Measurements from ENCODE around the gene SUSD4. TPM values are rescaled to one million over a fixed set of nuclear protein-coding genes. Genes with fewer than 3 reads are reported as not detected.

The SUSD4 gene
- total and polyA plus RNA-seq, 9 of the 15 experiments (the other 6 are each of a cell fraction or from before 2014, with no cell fraction given), result 0.06 to 1.7 (median 0.09) TPM; not detected in 4

- CTCF ChIA-PET (ENCODE audit: low intra/inter-chr PET ratio), result no interaction called here
- peak overlapping the region; percentile 90; the same call in 2 of the 3 replicates for H3K27ac ChIP-seq (ENCODE audit: extremely low read depth, low read depth, low read length)
- H3K27me3 ChIP-seq (ENCODE audit: control insufficient read depth in 2 of 2, insufficient read depth in 2 of 2, low read length in 2 of 2), result no peaks in the 10 kb centered on the region
- H2AFZ ChIP-seq (ENCODE audit: low read depth, low read length), result peak overlapping the region; percentile 91
- WGBS (ENCODE audit: insufficient coverage, low coverage, missing lambda C conversion rate), result 42% methylated on average over 3 of the region's 3 CpGs
- H3K9me1 ChIP-seq (ENCODE audit: control insufficient read depth, insufficient read depth, low read length), result no peaks in the 10 kb centered on the region
- in situ Hi-C loops (cut with MboI), result no loop called here
- H3K4me3 ChIP-seq, result no peak overlapping the region
- POLR2A ChIA-PET, result no interaction called here
- no peak overlapping the region for H3K9ac ChIP-seq (ENCODE audit: insufficient read depth in 1 of 2, low read depth in 2 of 2, low read length in 2 of 2)
- DNase-seq (ENCODE audit: extremely low read depth in 1 of 4, low spot score in 3 of 4) (no peak), ATAC-seq (no peak), FAIRE-seq (no peak)
- H3K4me1 ChIP-seq (replicated peaks in 1 of 2; ENCODE audit: control insufficient read depth in 2 of 2, insufficient read depth in 2 of 2, low read length in 2 of 2), result peaks cover 3 to 40% of the 10 kb centered on the region in 2 experiments; a peak in 4 of 5 replicates
- H3K9me3 ChIP-seq (replicated peaks; ENCODE audit: control insufficient read depth, insufficient read depth, low read depth, low read length), result 0 out of 2 replicates have a peak, but pooled peaks cover 5% of the 10 kb centered on the region
- intact Hi-C loops (cut with micrococcal nuclease), result no loop called here
- H3K36me3 ChIP-seq (ENCODE audit: control insufficient read depth, insufficient read depth, low read length), result no peaks in the 10 kb centered on the region
- no peaks in the 10 kb centered on the region for H3K79me2 ChIP-seq (ENCODE audit: control insufficient read depth, insufficient read depth, low read length)
- no peaks in the 10 kb centered on the region for H4K20me1 ChIP-seq (replicated peaks; ENCODE audit: control insufficient read depth, insufficient read depth, low read length)
- no TSS peak for BruUV-seq (replicated peaks)
- no peak for TF ChIP-seq POLR3G (IDR thresholded peaks at IDR 0.05; ENCODE audit: extremely low read depth, insufficient read length, insufficient replicate concordance)
- TF ChIP-seq EGR1 (conservative IDR thresholded peaks at IDR 0.05), result 0 out of 2 replicates have a peak, but pooled peaks have one; percentile 40
- no peak overlapping the region for H3K4me2 ChIP-seq (ENCODE audit: insufficient read depth, low read length)
These were observed 128.9 kb downstream of the SUSD4 start for GRCh38 chr1:223235091-223235490.

DNA sequence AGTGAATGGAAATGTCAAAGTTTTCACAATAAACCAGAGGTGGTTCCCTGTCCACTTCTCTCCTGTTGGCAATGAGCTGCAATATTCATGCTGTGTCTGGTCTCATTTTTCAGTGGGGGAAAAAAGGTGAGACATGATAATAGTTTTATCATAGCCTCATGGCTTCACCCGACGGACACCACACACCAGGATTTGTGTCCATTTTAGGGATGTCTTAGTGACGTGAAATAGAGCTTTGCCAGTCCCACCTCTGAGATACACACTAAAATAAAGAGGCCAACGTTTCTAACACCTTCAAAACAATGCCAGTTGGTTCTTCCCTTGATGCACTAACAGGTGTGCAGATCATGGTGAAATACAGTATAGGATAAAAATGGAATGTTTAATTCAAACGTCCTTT is 129.4 kb downstream of the SUSD4 start:
- H3K9me3 ChIP-seq (replicated peaks; ENCODE audit: control insufficient read depth, insufficient read depth, low read depth, low read length), result 0 out of 2 replicates have a peak, but pooled peaks cover 3% of the 10 kb centered on the region
- CTCF ChIA-PET (ENCODE audit: low intra/inter-chr PET ratio), result no interaction called here
- no peak for FAIRE-seq
- TF ChIP-seq TBP (optimal IDR thresholded peaks at IDR 0.05; ENCODE audit: low read depth, low read length) (no peak), KAT2B (IDR thresholded peaks at IDR 0.05; ENCODE audit: low read depth, low read length) (no peak), PRDM10 (IDR thresholded peaks at IDR 0.05; ENCODE audit: partially characterized antibody) (peak; percentile 93), ZNF165 (CRISPR knock-in tag; IDR thresholded peaks at IDR 0.05; ENCODE audit: borderline replicate concordance) (no peak), NFYB (IDR thresholded peaks at IDR 0.05; ENCODE audit: extremely low read depth, insufficient read length) (no peak), FOXK2 (conservative IDR thresholded peaks at IDR 0.05 in 1 of 2, IDR thresholded peaks at IDR 0.05 in 1 of 2; ENCODE audit: low read depth in 2 of 2) (0 out of 4 replicates have a peak, but pooled peaks of 1 of the 2 experiments have one; percentile 16), MAFK (IDR thresholded peaks at IDR 0.05; ENCODE audit: low read length) (no peak)

More for the DNA sequence above, 129.4 kb downstream of the SUSD4 start:
- H3K4me2 ChIP-seq (ENCODE audit: insufficient read depth, low read length), result no peak overlapping the region
- peak overlapping the region; percentile 90 for H3K27ac ChIP-seq (ENCODE audit: extremely low read depth, low read depth, low read length)
- DNase-seq (ENCODE audit: extremely low read depth in 1 of 4, low spot score in 3 of 4) (no peak), ATAC-seq (no peak)
- H4K20me1 ChIP-seq (replicated peaks; ENCODE audit: control insufficient read depth, insufficient read depth, low read length), result no peaks in the 10 kb centered on the region
- H3K4me1 ChIP-seq (replicated peaks in 1 of 2; ENCODE audit: control insufficient read depth in 2 of 2, insufficient read depth in 2 of 2, low read length in 2 of 2), result peaks cover 3 to 43% of the 10 kb centered on the region in 2 experiments; a peak in 4 of 5 replicates
- in situ Hi-C loops (cut with MboI), result no loop called here
- H3K27me3 ChIP-seq (ENCODE audit: control insufficient read depth in 2 of 2, insufficient read depth in 2 of 2, low read length in 2 of 2), result no peaks in the 10 kb centered on the region; a peak in 1 of 5 replicates
- no TSS peak for BruUV-seq (replicated peaks)
- no peaks in the 10 kb centered on the region for H3K9me1 ChIP-seq (ENCODE audit: control insufficient read depth, insufficient read depth, low read length)
- POLR2A ChIA-PET, result no interaction called here
- intact Hi-C loops (cut with micrococcal nuclease), result no loop called here
- WGBS (ENCODE audit: insufficient coverage, low coverage, missing lambda C conversion rate), result 43% methylated on average over 5 of the region's 5 CpGs
- H3K4me3 ChIP-seq, result no peak overlapping the region
- peak overlapping the region in 1 of 2 experiments; percentile 69; a peak in 1 of 4 replicates for H3K9ac ChIP-seq (ENCODE audit: insufficient read depth in 1 of 2, low read depth in 2 of 2, low read length in 2 of 2)
- H3K79me2 ChIP-seq (ENCODE audit: control insufficient read depth, insufficient read depth, low read length), result no peaks in the 10 kb centered on the region
- H2AFZ ChIP-seq (ENCODE audit: low read depth, low read length), result peak overlapping the region; percentile 91
- H3K36me3 ChIP-seq (ENCODE audit: control insufficient read depth, insufficient read depth, low read length), result no peaks in the 10 kb centered on the region

Measured in K562 (cell line).